ENCODE results near the gene AFF1.

AFF1 gene

DNA sequence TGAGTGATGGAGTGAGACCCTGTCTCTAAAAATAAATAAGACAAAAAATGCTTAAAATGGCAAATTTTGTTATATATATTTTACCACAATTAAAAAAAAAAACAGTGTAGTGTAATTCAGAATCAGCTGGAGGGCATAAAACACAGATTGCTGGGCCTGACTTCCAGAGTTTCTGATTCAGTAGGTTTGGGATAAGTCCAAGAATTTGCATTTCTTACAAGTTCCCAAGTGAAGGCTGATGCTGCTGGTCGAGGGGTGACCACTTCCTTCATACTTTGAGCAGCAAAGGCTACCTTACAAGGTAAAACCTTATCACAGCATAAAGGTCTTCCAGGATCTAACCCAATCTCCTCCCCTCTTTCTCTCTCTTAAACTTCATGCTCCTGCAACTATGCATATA, 244.9 kb downstream of the AFF1 start:
- DNase-seq = no peak

GRCh38 chr4:87180767-87181166, 246.0 kb downstream of the AFF1 start:
- DNase-seq = no peak

DNA sequence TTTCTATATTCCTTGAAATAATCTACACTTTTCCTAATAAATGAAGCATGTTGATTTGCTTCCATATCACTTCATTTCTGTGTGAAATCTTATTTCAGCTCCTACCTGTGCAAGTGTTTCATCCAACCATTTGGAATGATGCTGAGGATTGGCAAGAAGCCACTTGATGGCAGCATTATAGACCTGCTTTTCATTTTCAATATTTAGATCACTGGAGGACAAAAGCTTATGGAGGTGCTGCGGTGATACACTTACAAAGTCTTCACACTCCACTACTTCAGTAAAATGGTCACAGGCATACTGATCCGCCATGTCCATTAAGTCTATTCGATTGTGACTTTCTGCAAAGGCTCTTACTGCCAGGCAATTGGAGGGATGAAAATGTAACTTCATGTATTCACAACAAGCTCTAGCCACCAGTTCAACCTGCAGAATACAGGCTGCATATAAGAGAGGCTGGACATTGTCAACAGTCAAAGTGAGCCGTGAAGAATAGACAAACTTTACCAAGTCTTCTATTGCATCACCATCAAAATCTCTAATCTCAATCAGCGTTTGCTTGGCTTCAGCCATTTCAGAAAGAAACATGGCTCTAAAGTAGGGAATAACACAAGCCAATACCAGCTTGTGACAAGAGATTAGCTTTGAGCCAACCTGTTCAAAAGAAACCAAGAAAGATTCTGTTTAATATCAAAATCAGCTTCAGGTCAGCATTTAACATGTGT, 250.5 kb downstream of the AFF1 start:
- no peak for DNase-seq

GRCh38 chr4:87188048-87188447, 253.2 kb downstream of the AFF1 start:
- no peak for DNase-seq

- no peak for DNase-seq
These were observed 254.1 kb downstream of the AFF1 start for GRCh38 chr4:87188932-87189331.

Measured in NCI-H226 (cell line).